Measurements from ENCODE around the gene PARP11.
A peak's percentile ranks its signal among the peaks of the same experiment; 100 is the strongest.

Gene PARP11

GRCh38 chr12:3872800-3873636, at the start of gene PARP11:
PARP11 (minus strand) TSS chr12:3873399; CDS start chr12:3873229, 170 bp downstream.
- DNase-seq, result peak; percentile 94 to 98 (median 98)

GRCh38 chr12:3922033-3922432, 48.8 kb upstream of the PARP11 start:
- DNase-seq, result no peak

GRCh38 chr12:3921526-3921925, 48.3 kb upstream of the PARP11 start:
- DNase-seq, result no peak

GRCh38 chr12:3921151-3921471, 47.9 kb upstream of the PARP11 start:
- no peak for DNase-seq

GRCh38 chr12:3920351-3921150, 47.4 kb upstream of the PARP11 start:
- DNase-seq, result peak in 1 of 3 experiments; percentile 28

GRCh38 chr12:3913278-3913677, 40.1 kb upstream of the PARP11 start:
- DNase-seq, result no peak

GRCh38 chr12:3912863-3913262, 39.7 kb upstream of the PARP11 start:
- no peak for DNase-seq

GRCh38 chr12:3911409-3911808, 38.2 kb upstream of the PARP11 start:
- no peak for DNase-seq

GRCh38 chr12:3905664-3906063, 32.5 kb upstream of the PARP11 start:
- DNase-seq, result no peak

- DNase-seq, result no peak
Measured at GRCh38 chr12:3904999-3905398, 31.8 kb upstream of the PARP11 start.

GRCh38 chr12:3902921-3903320, 29.7 kb upstream of the PARP11 start:
- no peak for DNase-seq

GRCh38 chr12:3901116-3901515, 27.9 kb upstream of the PARP11 start:
- no peak for DNase-seq

- no peak for DNase-seq
Measured at GRCh38 chr12:3898756-3899155, 25.6 kb upstream of the PARP11 start.

GRCh38 chr12:3897371-3897971, 24.3 kb upstream of the PARP11 start:
- no peak for DNase-seq

GRCh38 chr12:3896801-3897351, 23.7 kb upstream of the PARP11 start:
- DNase-seq, result no peak

- no peak for DNase-seq
Measured at GRCh38 chr12:3896356-3896755, 23.2 kb upstream of the PARP11 start.

GRCh38 chr12:3892631-3893030, 19.4 kb upstream of the PARP11 start:
- DNase-seq, result no peak

- DNase-seq, result no peak
Measured at GRCh38 chr12:3891201-3891600, 18.0 kb upstream of the PARP11 start.

GRCh38 chr12:3888659-3889058, 15.5 kb upstream of the PARP11 start:
- DNase-seq, result no peak

- peak; percentile 7 to 74 (median 23) for DNase-seq
Measured at GRCh38 chr12:3885277-3886094, 12.3 kb upstream of the PARP11 start.

- no peak for DNase-seq
Measured at GRCh38 chr12:3884671-3885070, 11.5 kb upstream of the PARP11 start.

- DNase-seq, result peak in 1 of 3 experiments; percentile 29
Measured at GRCh38 chr12:3882896-3883564, 9.8 kb upstream of the PARP11 start.
